PFSK-1 (cell line): Measurements from ENCODE around the gene CARNS1.

Experiments used
- FOXP2 ChIP-seq: optimal IDR thresholded peaks from 2 replicates; pipeline ENCODE3; 2011; ENCODE audit warnings: borderline replicate concordance, control low read depth, inconsistent platforms; ENCODE audit not compliant: insufficient read depth; ENCODE audit errors: extremely low read length, extremely low read depth
- POLR2AphosphoS5 ChIP-seq: IDR thresholded peaks from 2 replicates; pipeline ENCODE4 v1.6.1; 2012; ENCODE audit warnings: low read depth, mild to moderate bottlenecking, control low read depth, low read length, moderate library complexity
- SIN3A ChIP-seq: IDR thresholded peaks from 2 replicates; pipeline ENCODE4 v1.6.1; 2012; ENCODE audit warnings: mild to moderate bottlenecking, low read length, moderate library complexity, borderline replicate concordance; ENCODE audit not compliant: insufficient read depth
- TAF1 ChIP-seq: IDR thresholded peaks from 2 replicates; pipeline ENCODE4 v1.6.1; 2012; ENCODE audit warnings: low read length, control low read depth, borderline replicate concordance; ENCODE audit not compliant: insufficient read depth
- TF ChIP-seq, protein P1 (sequence below), 2 experiments: IDR thresholded peaks; 2 replicates each; pipeline versions ENCODE4 v1.6.1 to v1.8.0; 2011 to 2012; ENCODE audit warnings: low read depth in 2 of 2, low read length in 2 of 2, control low read depth in 1 of 2, inconsistent platforms in 1 of 2, mild to moderate bottlenecking in 1 of 2, moderate library complexity in 1 of 2; ENCODE audit not compliant: insufficient read depth in 1 of 2

The CARNS1 gene

DNA sequence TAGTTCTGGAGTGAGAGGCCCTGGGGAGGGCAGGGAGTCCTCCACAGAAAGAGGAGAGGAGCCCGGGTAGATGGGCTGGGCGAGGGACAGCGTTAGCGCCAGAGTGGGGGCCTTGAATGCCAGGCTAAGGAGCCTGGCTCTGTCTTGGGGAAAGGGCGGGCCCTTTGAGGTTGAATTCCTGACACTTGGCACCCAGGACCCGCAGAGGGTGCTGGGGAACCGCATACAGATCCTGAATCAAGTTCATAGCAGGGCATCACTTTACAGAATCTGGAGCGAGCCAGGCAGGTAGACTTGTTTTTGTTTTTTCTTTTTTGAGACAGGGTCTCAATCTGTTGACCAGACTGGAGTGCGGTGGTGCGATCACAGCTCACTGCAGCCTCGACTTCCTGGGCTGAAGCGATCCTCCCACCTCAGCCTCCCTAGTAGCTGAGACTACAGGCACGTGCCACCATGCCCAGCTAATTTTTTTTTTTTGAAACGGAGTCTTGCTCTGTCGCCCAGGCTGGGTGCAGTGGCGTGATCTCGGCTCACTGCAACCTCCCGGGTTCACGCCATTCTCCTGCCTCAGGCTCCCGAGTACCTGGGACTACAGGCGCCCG, 6.1 kb downstream of the CARNS1 start:
- no peak for TF ChIP-seq POLR2AphosphoS5
- TF ChIP-seq TAF1, result no peak
- no peak for TF ChIP-seq FOXP2
- no peak for TF ChIP-seq SIN3A
- TF ChIP-seq, protein P1, sequence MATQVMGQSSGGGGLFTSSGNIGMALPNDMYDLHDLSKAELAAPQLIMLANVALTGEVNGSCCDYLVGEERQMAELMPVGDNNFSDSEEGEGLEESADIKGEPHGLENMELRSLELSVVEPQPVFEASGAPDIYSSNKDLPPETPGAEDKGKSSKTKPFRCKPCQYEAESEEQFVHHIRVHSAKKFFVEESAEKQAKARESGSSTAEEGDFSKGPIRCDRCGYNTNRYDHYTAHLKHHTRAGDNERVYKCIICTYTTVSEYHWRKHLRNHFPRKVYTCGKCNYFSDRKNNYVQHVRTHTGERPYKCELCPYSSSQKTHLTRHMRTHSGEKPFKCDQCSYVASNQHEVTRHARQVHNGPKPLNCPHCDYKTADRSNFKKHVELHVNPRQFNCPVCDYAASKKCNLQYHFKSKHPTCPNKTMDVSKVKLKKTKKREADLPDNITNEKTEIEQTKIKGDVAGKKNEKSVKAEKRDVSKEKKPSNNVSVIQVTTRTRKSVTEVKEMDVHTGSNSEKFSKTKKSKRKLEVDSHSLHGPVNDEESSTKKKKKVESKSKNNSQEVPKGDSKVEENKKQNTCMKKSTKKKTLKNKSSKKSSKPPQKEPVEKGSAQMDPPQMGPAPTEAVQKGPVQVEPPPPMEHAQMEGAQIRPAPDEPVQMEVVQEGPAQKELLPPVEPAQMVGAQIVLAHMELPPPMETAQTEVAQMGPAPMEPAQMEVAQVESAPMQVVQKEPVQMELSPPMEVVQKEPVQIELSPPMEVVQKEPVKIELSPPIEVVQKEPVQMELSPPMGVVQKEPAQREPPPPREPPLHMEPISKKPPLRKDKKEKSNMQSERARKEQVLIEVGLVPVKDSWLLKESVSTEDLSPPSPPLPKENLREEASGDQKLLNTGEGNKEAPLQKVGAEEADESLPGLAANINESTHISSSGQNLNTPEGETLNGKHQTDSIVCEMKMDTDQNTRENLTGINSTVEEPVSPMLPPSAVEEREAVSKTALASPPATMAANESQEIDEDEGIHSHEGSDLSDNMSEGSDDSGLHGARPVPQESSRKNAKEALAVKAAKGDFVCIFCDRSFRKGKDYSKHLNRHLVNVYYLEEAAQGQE (IDR thresholded peaks at IDR 0.05; ENCODE audit: insufficient read depth in 1 of 2, low read depth in 2 of 2, low read length in 2 of 2), result no peak

DNA sequence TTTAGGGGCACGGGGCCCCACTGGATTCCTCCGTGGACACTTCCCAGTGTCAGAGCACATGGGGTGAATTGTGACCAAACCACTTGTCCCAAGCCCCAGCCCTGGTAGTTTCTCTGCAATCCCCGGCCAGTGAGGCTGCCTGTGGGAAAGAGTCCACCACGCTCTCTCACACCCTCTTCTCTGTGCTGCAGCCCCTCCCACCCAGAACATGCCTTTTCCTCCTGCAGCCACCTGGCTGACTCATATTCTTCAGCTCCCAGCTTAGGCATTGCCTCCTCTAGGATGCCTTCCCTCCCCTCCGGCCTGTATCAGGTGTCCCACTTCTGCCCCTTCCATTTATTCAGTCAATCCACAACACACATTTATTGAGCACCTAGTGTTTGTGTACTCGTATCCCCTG, 7.4 kb downstream of the CARNS1 start:
- no peak for TF ChIP-seq FOXP2
- TF ChIP-seq TAF1, result no peak
- TF ChIP-seq SIN3A, result no peak
- TF ChIP-seq, protein P1 (IDR thresholded peaks at IDR 0.05; ENCODE audit: insufficient read depth in 1 of 2, low read depth in 2 of 2, low read length in 2 of 2), result no peak
- no peak for TF ChIP-seq POLR2AphosphoS5

DNA sequence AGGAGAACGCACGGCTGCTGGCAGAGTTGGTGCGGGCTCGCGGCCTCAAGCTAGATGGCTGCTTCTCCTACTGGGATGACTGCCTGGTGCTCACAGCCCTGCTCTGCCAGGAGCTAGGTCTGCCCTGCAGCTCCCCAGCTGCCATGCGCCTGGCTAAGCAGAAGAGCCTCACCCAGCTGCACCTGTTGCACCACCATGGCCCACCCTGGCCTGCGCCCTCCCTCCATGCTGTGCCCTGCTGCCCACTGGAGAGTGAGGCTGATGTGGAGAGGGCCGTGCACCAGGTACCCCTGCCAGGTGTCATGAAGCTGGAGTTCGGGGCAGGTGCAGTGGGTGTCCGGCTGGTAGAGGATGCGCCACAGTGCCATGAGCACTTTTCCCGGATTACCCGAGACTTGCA, 8.0 kb downstream of the CARNS1 start:
- TF ChIP-seq FOXP2, result no peak
- TF ChIP-seq, protein P1 (IDR thresholded peaks at IDR 0.05; ENCODE audit: insufficient read depth in 1 of 2, low read depth in 2 of 2, low read length in 2 of 2), result no peak
- TF ChIP-seq TAF1, result no peak
- no peak for TF ChIP-seq POLR2AphosphoS5
- no peak for TF ChIP-seq SIN3A

DNA sequence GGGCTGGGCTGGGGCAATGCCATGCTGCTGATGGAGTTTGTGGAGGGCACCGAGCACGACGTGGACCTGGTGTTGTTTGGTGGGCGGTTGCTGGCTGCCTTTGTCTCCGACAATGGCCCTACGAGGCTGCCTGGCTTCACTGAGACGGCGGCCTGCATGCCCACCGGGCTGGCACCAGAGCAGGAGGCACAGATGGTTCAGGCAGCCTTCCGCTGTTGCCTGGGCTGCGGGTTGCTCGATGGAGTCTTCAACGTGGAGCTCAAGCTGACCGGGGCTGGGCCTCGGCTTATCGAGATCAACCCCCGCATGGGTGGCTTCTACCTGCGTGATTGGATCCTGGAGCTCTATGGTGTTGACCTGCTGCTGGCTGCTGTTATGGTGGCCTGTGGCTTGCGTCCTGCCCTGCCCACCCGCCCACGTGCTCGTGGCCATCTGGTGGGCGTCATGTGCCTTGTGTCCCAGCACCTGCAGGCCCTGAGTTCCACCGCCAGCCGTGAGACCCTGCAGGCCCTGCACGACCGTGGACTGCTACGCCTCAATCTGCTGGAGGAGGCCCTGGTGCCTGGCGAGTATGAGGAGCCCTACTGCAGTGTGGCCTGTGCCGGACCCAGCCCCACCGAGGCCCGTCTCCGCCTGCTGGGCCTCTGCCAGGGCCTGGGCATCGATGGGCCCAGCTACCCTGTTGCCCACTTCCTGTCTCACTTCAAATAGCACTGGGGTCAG, 8.6 kb downstream of the CARNS1 start:
- TF ChIP-seq SIN3A (no peak), FOXP2 (no peak), TAF1 (no peak), POLR2AphosphoS5 (no peak)
- TF ChIP-seq, protein P1 (IDR thresholded peaks at IDR 0.05; ENCODE audit: insufficient read depth in 1 of 2, low read depth in 2 of 2, low read length in 2 of 2), result no peak
